Astrocyte of the spinal cord (primary cell): ENCODE results near the gene TXNDC17.
A peak's percentile ranks its signal among the peaks of the same experiment; 100 is the strongest.
"Not testable (repeated sequence)": the region's sequence is repeated elsewhere in the genome, so short reads cannot be mapped to it uniquely, and the experiment has no call there.

ENCODE experiments used
- DNase-seq: peaks from one replicate; pipeline ENCODE4 v3.0.0; 2011; ENCODE audit warnings: low read depth, low spot score
- H3K4me3 ChIP-seq: 2 replicates; pipeline ENCODE4 v1.5.1; 2011; ENCODE audit warnings: low read depth, mild to moderate bottlenecking, low read length, moderate library complexity
- in situ Hi-C: cut with HindIII; loops from 2 replicates; pipeline ENCODE4 v1.10.0; 2017; ENCODE audit warnings: low sequenced_read_pairs
- TF ChIP-seq, protein P1 (sequence below): IDR thresholded peaks from 2 replicates; pipeline ENCODE4 v1.5.1; 2012; ENCODE audit warnings: low read depth, mild to moderate bottlenecking, low read length, inconsistent platforms

Gene TXNDC17

DNA sequence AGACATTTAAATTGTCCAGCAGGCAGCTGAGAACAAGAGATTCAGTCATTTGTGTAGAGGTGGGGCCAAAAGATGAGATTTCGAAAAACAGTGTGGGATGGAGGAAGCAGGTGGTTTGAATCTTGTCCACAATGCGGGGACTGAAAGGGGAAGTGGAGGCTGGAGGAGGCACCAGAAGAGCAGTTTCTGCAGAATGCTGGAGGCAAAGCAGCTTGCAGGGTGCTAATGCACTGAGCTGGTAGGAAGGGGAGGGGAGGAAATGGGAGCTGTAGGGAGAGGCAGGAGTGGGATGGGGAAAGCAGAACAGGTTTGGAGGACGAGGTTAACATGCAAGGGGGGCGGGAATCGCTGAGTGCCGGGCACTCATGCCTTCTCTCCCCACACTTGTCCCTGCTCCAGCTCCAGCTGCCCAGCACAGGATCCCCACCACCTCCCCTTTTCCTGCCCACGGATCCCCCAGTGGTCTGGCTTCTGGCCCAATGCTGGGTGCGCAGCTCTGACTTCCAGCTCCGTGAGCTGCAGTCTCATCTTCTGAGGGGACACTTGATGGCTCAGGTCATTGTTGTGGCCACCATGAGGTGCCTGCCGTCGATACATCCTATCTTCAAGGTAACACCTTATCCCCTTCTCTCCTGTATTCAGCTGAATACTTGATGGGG lies 20.1 kb downstream of the TXNDC17 start:
- in situ Hi-C loops, result no loop called here
- DNase-seq, result no peak
- TF ChIP-seq, protein P1, sequence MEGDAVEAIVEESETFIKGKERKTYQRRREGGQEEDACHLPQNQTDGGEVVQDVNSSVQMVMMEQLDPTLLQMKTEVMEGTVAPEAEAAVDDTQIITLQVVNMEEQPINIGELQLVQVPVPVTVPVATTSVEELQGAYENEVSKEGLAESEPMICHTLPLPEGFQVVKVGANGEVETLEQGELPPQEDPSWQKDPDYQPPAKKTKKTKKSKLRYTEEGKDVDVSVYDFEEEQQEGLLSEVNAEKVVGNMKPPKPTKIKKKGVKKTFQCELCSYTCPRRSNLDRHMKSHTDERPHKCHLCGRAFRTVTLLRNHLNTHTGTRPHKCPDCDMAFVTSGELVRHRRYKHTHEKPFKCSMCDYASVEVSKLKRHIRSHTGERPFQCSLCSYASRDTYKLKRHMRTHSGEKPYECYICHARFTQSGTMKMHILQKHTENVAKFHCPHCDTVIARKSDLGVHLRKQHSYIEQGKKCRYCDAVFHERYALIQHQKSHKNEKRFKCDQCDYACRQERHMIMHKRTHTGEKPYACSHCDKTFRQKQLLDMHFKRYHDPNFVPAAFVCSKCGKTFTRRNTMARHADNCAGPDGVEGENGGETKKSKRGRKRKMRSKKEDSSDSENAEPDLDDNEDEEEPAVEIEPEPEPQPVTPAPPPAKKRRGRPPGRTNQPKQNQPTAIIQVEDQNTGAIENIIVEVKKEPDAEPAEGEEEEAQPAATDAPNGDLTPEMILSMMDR, result no peak
- no peak overlapping the region for H3K4me3 ChIP-seq

- DNase-seq, result no peak
- in situ Hi-C loops, result no loop called here
- TF ChIP-seq, protein P1, result no peak
- no peak overlapping the region for H3K4me3 ChIP-seq
Measured at GRCh38 chr17:6661464-6661848, 20.6 kb downstream of the TXNDC17 start.

GRCh38 chr17:6663200-6663599 lies 22.3 kb downstream of the TXNDC17 start:
- in situ Hi-C loops, DNase-seq, H3K4me3 ChIP-seq: not testable (repeated sequence)

DNA sequence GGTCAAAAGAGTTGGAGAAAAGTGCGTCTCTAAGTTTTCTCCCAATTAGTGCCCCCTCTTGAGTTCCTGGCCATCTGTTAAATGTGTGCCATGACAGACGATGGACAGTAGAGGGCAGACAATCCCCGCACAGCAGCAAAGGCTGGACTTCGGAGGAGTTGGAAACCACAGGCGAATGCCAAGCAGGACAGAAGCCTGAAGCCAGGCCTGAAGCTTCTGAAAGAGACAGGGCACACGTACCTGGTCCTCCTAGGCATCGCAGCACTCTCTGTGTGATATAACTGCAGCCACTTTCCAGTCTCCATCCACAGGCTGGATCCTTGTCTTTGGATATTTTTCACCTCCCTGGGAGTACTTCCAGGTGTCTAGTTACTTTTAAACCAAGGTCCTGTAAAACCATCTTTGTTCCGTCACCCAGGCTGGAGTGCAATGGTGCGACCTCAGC lies 25.2 kb downstream of the TXNDC17 start:
- TF ChIP-seq, protein P1, result peak; percentile 92
- no peak overlapping the region for H3K4me3 ChIP-seq
- DNase-seq, result peak; percentile 78
- in situ Hi-C loops, result no loop called here

DNA sequence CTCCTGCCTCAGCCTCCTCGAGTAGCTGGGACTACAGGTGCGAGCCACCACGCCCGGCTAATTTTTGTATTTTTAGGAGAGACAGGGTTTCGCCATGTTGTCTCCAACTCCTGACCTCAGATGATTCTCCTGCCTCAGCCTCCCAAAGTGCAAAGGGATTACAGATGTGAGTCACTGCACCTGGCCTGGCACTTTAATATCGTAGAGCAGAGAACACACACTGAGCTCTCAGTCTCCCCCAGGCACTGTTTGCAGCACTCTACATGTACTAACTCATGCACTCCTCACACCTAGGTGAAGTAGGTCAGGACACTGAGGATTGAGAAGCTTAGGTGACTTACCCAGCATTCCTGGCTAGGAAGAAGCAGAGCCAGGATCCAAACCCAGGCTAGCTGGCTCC lies 25.7 kb downstream of the TXNDC17 start:
- in situ Hi-C loops, result no loop called here
- TF ChIP-seq, protein P1, result no peak
- DNase-seq, result no peak
- no peak overlapping the region for H3K4me3 ChIP-seq

DNA sequence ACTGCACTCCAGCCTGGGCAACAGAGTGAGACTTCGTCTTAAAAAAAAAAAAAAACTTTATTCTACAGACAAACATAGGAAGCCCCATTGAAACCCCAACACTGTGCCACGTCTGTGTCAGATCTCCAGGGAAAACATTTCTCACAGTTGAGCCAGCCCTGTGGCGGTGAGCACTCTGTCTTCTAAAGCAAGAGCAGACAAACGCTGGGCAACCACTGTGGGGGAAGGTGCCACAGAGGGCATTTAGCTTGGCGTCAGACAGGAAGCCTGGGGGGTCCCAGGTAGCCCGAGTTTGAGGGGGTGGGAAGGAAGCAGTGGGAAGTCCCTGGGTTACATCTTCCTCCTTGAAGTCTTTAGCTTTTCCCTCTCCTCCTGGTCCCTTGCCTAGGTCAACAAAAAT lies 26.7 kb downstream of the TXNDC17 start:
- in situ Hi-C loops, result no loop called here
- DNase-seq, result no peak
- H3K4me3 ChIP-seq, result no peak overlapping the region
- TF ChIP-seq, protein P1, result no peak

- DNase-seq, result no peak
- TF ChIP-seq, protein P1, result no peak
- in situ Hi-C loops, result no loop called here
- no peak overlapping the region for H3K4me3 ChIP-seq
Measured at GRCh38 chr17:6668219-6668618, 27.4 kb downstream of the TXNDC17 start.
